Measurements from ENCODE around the gene INPPL1.

DNA sequence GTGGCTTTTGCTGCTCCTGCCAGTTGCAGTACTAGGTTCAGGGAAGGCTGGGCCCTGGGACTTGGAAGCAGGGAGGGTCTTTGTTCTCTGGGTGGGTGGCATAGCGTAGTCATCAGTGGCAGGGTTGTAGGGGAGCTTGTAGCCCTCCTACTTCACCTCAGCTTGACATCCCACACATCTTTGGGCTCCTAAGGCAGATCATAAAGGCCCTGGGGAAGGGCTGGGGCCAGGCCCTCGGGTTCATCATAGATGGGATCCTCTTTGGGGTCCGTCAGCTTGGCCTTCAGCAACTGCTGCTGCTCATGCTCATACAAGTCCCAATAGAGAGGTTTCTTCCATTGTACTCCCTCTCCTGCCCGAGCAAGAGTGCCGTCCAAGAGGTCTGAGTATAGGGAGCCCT lies 25.4 kb downstream of the INPPL1 start:
- TF ChIP-seq EZH2 (optimal IDR thresholded peaks at IDR 0.05; ENCODE audit: low read depth, low read length): no peak
- no peak for TF ChIP-seq CTCF (IDR thresholded peaks at IDR 0.05; ENCODE audit: low read length)
- TF ChIP-seq EZH2phosphoT487 (IDR thresholded peaks at IDR 0.05; ENCODE audit: low read length): no peak

Measured in MM.1S (cell line).